ENCODE data around the gene SORBS1. TPM values are rescaled to one million over a fixed set of nuclear protein-coding genes. Genes with fewer than 3 reads are reported as not detected.

SORBS1 gene
- total RNA-seq, 4 donors from 2014 or later: 92.2 to 308 (median 150) TPM

GRCh38 chr10:95397747-95398146, 163.4 kb downstream of the SORBS1 start:
- H3K36me3 ChIP-seq: peaks cover 0 to 22% (median 0%) of the 10 kb centered on the region in 4 donors
- H3K27me3 ChIP-seq: no peaks in the 10 kb centered on the region
- H3K27ac ChIP-seq: peak overlapping the region in 3 of 4 donors; percentile 10 to 86 (median 23)
- 58 to 64% methylated on average over 3 of the region's 3 CpGs for whole genome bisulfite sequencing, 2 donors (ENCODE audit: low coverage in 1 of 2)
- peaks cover 0 to 8% (median 4%) of the 10 kb centered on the region in 4 donors for H3K4me1 ChIP-seq
- H3K4me3 ChIP-seq: no peak overlapping the region
- in situ Hi-C loops (cut with MboI; ENCODE audit: low pct_ligation_motif_present in 1 of 4, low pct_unique_long_range_greater_than_20kb in 1 of 4, low sequenced_read_pairs in 3 of 4) (loop anchor here in 1 of 4 donors (25.0 kb wide), 1 partner anchor 440 kb away; no protein-coding TSS in a partner anchor), intact Hi-C loops (cut with DNase I; ENCODE audit: low total_unique reads) (no loop called here)
- no peaks in the 10 kb centered on the region for H3K9me3 ChIP-seq
- no peak for DNase-seq
- no peak for TF ChIP-seq POLR2A (IDR thresholded peaks at IDR 0.05)
- TF ChIP-seq CTCF (IDR thresholded peaks at IDR 0.05): no peak
- no peak for TF ChIP-seq EP300 (IDR thresholded peaks at IDR 0.05; ENCODE audit: low read depth)
- no peak for TF ChIP-seq POLR2AphosphoS5 (IDR thresholded peaks at IDR 0.05)

- peaks cover 5 to 25% (median 9%) of the 10 kb centered on the region in 4 donors for H3K4me1 ChIP-seq
- no peak overlapping the region for H3K4me3 ChIP-seq
- no peak for TF ChIP-seq CTCF (IDR thresholded peaks at IDR 0.05)
- TF ChIP-seq POLR2AphosphoS5 (IDR thresholded peaks at IDR 0.05): no peak
- no peak for TF ChIP-seq POLR2A (IDR thresholded peaks at IDR 0.05)
- no peak for TF ChIP-seq EP300 (IDR thresholded peaks at IDR 0.05; ENCODE audit: low read depth)
- intact Hi-C loops (cut with DNase I; ENCODE audit: low total_unique reads): no loop called here
- H3K27ac ChIP-seq: peak overlapping the region in 2 of 4 donors; percentile 14 to 86
- in situ Hi-C loops (cut with MboI; ENCODE audit: low pct_ligation_motif_present in 1 of 4, low pct_unique_long_range_greater_than_20kb in 1 of 4, low sequenced_read_pairs in 3 of 4): loop anchor here in 1 of 4 donors (25.0 kb wide), 1 partner anchor 441 kb away; no protein-coding TSS in a partner anchor
- peaks cover 0 to 22% (median 0%) of the 10 kb centered on the region in 4 donors for H3K36me3 ChIP-seq
- no peak for DNase-seq
- 81% methylated on average over 10 of the region's 10 CpGs; no CpG with 5 or more reads in 1 of the 2 donors for WGBS, 2 donors (ENCODE audit: low coverage in 1 of 2)
- H3K9me3 ChIP-seq: no peaks in the 10 kb centered on the region
- H3K27me3 ChIP-seq: no peaks in the 10 kb centered on the region
These were observed 165.2 kb downstream of the SORBS1 start for GRCh38 chr10:95395947-95396449.

GRCh38 chr10:95394161-95394880, 166.8 kb downstream of the SORBS1 start:
- H3K9me3 ChIP-seq: no peaks in the 10 kb centered on the region
- H3K4me3 ChIP-seq: no peak overlapping the region
- intact Hi-C loops (cut with DNase I; ENCODE audit: low total_unique reads) (no loop called here), in situ Hi-C loops (cut with MboI; ENCODE audit: low pct_ligation_motif_present in 1 of 4, low pct_unique_long_range_greater_than_20kb in 1 of 4, low sequenced_read_pairs in 3 of 4) (loop anchor here in 1 of 4 donors (25.0 kb wide), 1 partner anchor 443 kb away; no protein-coding TSS in a partner anchor)
- peaks cover 0 to 22% (median 0%) of the 10 kb centered on the region in 4 donors for H3K36me3 ChIP-seq
- H3K27me3 ChIP-seq: no peaks in the 10 kb centered on the region
- TF ChIP-seq POLR2A (IDR thresholded peaks at IDR 0.05) (no peak), POLR2AphosphoS5 (IDR thresholded peaks at IDR 0.05) (peak in 1 of 3 donors; percentile 33), CTCF (IDR thresholded peaks at IDR 0.05) (no peak), EP300 (IDR thresholded peaks at IDR 0.05; ENCODE audit: low read depth) (no peak)
- WGBS, 2 donors (ENCODE audit: low coverage in 1 of 2): 68 to 83% methylated on average over 4 to 6 of the region's 6 CpGs
- no peak for DNase-seq
- H3K27ac ChIP-seq: peak overlapping the region in 3 of 4 donors; percentile 5 to 26 (median 9)
- H3K4me1 ChIP-seq: peaks cover 9 to 35% (median 12%) of the 10 kb centered on the region in 4 donors

- intact Hi-C loops (cut with DNase I; ENCODE audit: low total_unique reads): no loop called here
- 61 to 79% methylated on average over 4 to 7 of the region's 7 CpGs for WGBS, 2 donors (ENCODE audit: low coverage in 1 of 2)
- peaks cover 0 to 16% (median 0%) of the 10 kb centered on the region in 4 donors for H3K36me3 ChIP-seq
- H3K27me3 ChIP-seq: no peaks in the 10 kb centered on the region
- peaks cover 10 to 49% (median 20%) of the 10 kb centered on the region in 4 donors for H3K4me1 ChIP-seq
- H3K9me3 ChIP-seq: no peaks in the 10 kb centered on the region
- no peak for TF ChIP-seq EP300 (IDR thresholded peaks at IDR 0.05; ENCODE audit: low read depth)
- no peak for TF ChIP-seq POLR2A (IDR thresholded peaks at IDR 0.05)
- no peak for TF ChIP-seq POLR2AphosphoS5 (IDR thresholded peaks at IDR 0.05)
- no peak for TF ChIP-seq CTCF (IDR thresholded peaks at IDR 0.05)
- H3K27ac ChIP-seq: peak overlapping the region; percentile 20 to 61 (median 30)
- no peak overlapping the region for H3K4me3 ChIP-seq
- DNase-seq: no peak
- in situ Hi-C loops (cut with MboI; ENCODE audit: low pct_ligation_motif_present in 1 of 4, low pct_unique_long_range_greater_than_20kb in 1 of 4, low sequenced_read_pairs in 3 of 4): loop anchor here in 1 of 4 donors (25.0 kb wide), 1 partner anchor 445 kb away; no protein-coding TSS in a partner anchor
These were observed 168.4 kb downstream of the SORBS1 start for GRCh38 chr10:95392681-95393164.
